NCI-H2227 treated with DMSO at 0.1 percent for 48 hours (cell line): ENCODE results near the gene CPSF7.

Experiments used
- DNase-seq: peaks from one replicate; lab custom pipeline; 2025; lab: John Stamatoyannopoulos, UW

CPSF7 gene

GRCh38 chr11:61357233-61357893 is 72.4 kb downstream of the CPSF7 start:
- DNase-seq = no peak

- no peak for DNase-seq
Observed at GRCh38 chr11:61356706-61357105, 73.1 kb downstream of the CPSF7 start.

GRCh38 chr11:61354208-61354607 is 75.6 kb downstream of the CPSF7 start:
- no peak for DNase-seq

GRCh38 chr11:61353131-61354067 is 76.4 kb downstream of the CPSF7 start:
- DNase-seq = no peak
